ENCODE results near the gene DNAJC21. TPM values are rescaled to one million over a fixed set of nuclear protein-coding genes. Genes with fewer than 3 reads are reported as not detected.
A peak's percentile ranks its signal among the peaks of the same experiment; 100 is the strongest.

Gene DNAJC21
- total and polyA plus RNA-seq, 7 experiments from 2014 or later = 17.3 to 66.4 (median 48.6) TPM

DNA sequence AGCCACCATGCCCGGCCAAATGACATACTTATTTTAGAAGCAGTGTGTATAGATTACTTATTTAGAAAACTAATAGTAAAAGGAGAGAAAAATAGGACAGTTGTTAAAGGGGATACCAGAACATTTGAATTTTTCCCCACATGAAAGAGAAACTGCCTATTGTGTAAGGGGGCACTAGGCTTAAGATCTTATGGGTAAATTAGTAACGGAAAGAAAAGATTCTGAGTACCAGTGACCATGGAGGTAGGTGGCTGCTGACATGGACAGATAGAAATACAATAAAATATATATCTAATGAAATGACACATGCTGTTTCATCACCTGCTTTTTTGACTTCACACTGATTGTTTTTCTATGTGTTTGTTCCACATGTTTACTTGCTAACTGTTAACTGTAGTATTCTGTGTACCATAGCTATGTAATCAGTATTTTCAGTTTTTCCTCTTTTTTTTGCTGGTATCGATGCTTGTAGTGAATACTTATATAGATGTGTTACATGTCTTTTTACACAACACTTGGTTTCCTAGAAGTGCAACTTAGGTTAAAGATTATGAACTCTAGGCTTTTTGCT is 3.0 kb upstream of the DNAJC21 start:
- DNase-seq = no peak
- no peaks in the 10 kb centered on the region for H3K27me3 ChIP-seq (ENCODE audit: control insufficient read depth in 2 of 2, insufficient read depth in 2 of 2, low read length in 2 of 2)
- peak overlapping the region in 1 of 9 donors; percentile 62 for H3K27ac Mint-ChIP-seq
- no peaks in the 10 kb centered on the region for H3K27me3 Mint-ChIP-seq
- peaks cover 10 to 14% of the 10 kb centered on the region in 2 donors for H3K4me1 ChIP-seq (ENCODE audit: control insufficient read depth in 2 of 2, insufficient read depth in 2 of 2, low read length in 2 of 2)
- POLR2A ChIA-PET = no interaction called here
- no peak overlapping the region for H3K27ac ChIP-seq (ENCODE audit: low read depth, low read length)
- peaks cover 0 to 44% (median 33%) of the 10 kb centered on the region in 3 experiments for H3K36me3 ChIP-seq (ENCODE audit: control insufficient read depth in 2 of 3, insufficient read depth in 3 of 3, low read length in 3 of 3)
- intact Hi-C loops (cut with micrococcal nuclease) = loop anchor here (5.0 to 10.0 kb wide), 2 partner anchors 682 to 691 kb away; partner anchors contain the start of gene SPEF2 (in 2 of the 2)
- no peak for ATAC-seq
- no peaks in the 10 kb centered on the region for H3K9me3 ChIP-seq (ENCODE audit: control insufficient read depth in 2 of 3, low read length in 3 of 3)
- H3K4me1 Mint-ChIP-seq = peaks cover 13 to 47% (median 23%) of the 10 kb centered on the region in 7 donors
- H3K36me3 Mint-ChIP-seq = peaks cover 0 to 23% (median 14%) of the 10 kb centered on the region in 5 donors
- no peak overlapping the region for H3K4me3 ChIP-seq (ENCODE audit: low read length)
- CTCF ChIA-PET = no interaction called here
- no peaks in the 10 kb centered on the region for H3K9me3 Mint-ChIP-seq
- H3K4me3 Mint-ChIP-seq = no peak overlapping the region

GRCh38 chr5:34927785-34928184 is 1.6 kb upstream of the DNAJC21 start:
- no peak for DNase-seq
- Mint-ChIP-seq H3K36me3 (peaks cover 0 to 19% (median 10%) of the 10 kb centered on the region in 5 donors), H3K9me3 (no peaks in the 10 kb centered on the region), H3K4me3 (no peak overlapping the region), H3K27me3 (no peaks in the 10 kb centered on the region), H3K27ac (peak overlapping the region in 1 of 9 donors; percentile 9), H3K4me1 (peaks cover 16 to 49% (median 32%) of the 10 kb centered on the region in 7 donors)
- Histone ChIP-seq H3K27ac (ENCODE audit: low read depth, low read length) (no peak overlapping the region), H3K9me3 (ENCODE audit: control insufficient read depth in 2 of 3, low read length in 3 of 3) (no peaks in the 10 kb centered on the region), H3K36me3 (ENCODE audit: control insufficient read depth in 2 of 3, insufficient read depth in 3 of 3, low read length in 3 of 3) (peaks cover 0 to 33% (median 33%) of the 10 kb centered on the region in 3 experiments), H3K4me1 (ENCODE audit: control insufficient read depth in 2 of 2, insufficient read depth in 2 of 2, low read length in 2 of 2) (peaks cover 15 to 18% of the 10 kb centered on the region in 2 donors), H3K27me3 (ENCODE audit: control insufficient read depth in 2 of 2, insufficient read depth in 2 of 2, low read length in 2 of 2) (no peaks in the 10 kb centered on the region), H3K4me3 (ENCODE audit: low read length) (no peak overlapping the region)
- POLR2A ChIA-PET = interaction anchor here (3.8 kb wide), 1 partner anchor 12 kb away, joined by 91 read pairs; the partner anchor contains the start of genes BRIX1 and RAD1
- ATAC-seq = no peak
- intact Hi-C loops (cut with micrococcal nuclease) = loop anchor here (2.0 to 10.0 kb wide), 5 partner anchors 683 to 1949 kb away; partner anchors contain the start of genes NIPBL (in 2 of the 2) and SPEF2 (in 2 of the 2)
- CTCF ChIA-PET = interaction anchor here (0.7 kb wide), 1 partner anchor 1430 kb away, joined by 3 read pairs; no protein-coding TSS in a partner anchor

GRCh38 chr5:34928267-34928666 is 1.1 kb upstream of the DNAJC21 start:
- H3K9me3 Mint-ChIP-seq = no peaks in the 10 kb centered on the region
- peaks cover 16 to 47% (median 32%) of the 10 kb centered on the region in 7 donors for H3K4me1 Mint-ChIP-seq
- H3K27me3 ChIP-seq (ENCODE audit: control insufficient read depth in 2 of 2, insufficient read depth in 2 of 2, low read length in 2 of 2) = no peaks in the 10 kb centered on the region
- H3K4me3 ChIP-seq (ENCODE audit: low read length) = no peak overlapping the region
- no peak for DNase-seq
- CTCF ChIA-PET = interaction anchor here (0.7 kb wide), 1 partner anchor 135 kb away, joined by 3 read pairs; no protein-coding TSS in a partner anchor
- peaks cover 15 to 18% of the 10 kb centered on the region in 2 donors for H3K4me1 ChIP-seq (ENCODE audit: control insufficient read depth in 2 of 2, insufficient read depth in 2 of 2, low read length in 2 of 2)
- peak overlapping the region in 6 of 10 donors; percentile 88 to 97 (median 92) for H3K4me3 Mint-ChIP-seq
- no peak for ATAC-seq
- H3K9me3 ChIP-seq (ENCODE audit: control insufficient read depth in 2 of 3, low read length in 3 of 3) = no peaks in the 10 kb centered on the region
- no peak overlapping the region for H3K27ac ChIP-seq (ENCODE audit: low read depth, low read length)
- intact Hi-C loops (cut with micrococcal nuclease) = loop anchor here (2.0 to 10.0 kb wide), 5 partner anchors 683 to 1949 kb away; partner anchors contain the start of genes NIPBL (in 2 of the 2) and SPEF2 (in 2 of the 2)
- H3K36me3 ChIP-seq (ENCODE audit: control insufficient read depth in 2 of 3, insufficient read depth in 3 of 3, low read length in 3 of 3) = peaks cover 0 to 30% (median 28%) of the 10 kb centered on the region in 3 experiments
- H3K27me3 Mint-ChIP-seq = no peaks in the 10 kb centered on the region
- peak overlapping the region in 2 of 9 donors; percentile 93 for H3K27ac Mint-ChIP-seq
- POLR2A ChIA-PET = interaction anchor here (1.5 to 3.8 kb wide), 3 partner anchors 9 to 920 kb away, joined by 4 to 91 read pairs (median 5); partner anchors contain the start of genes AMACR, BRIX1 and RAD1
- H3K36me3 Mint-ChIP-seq = peaks cover 0 to 19% (median 9%) of the 10 kb centered on the region in 5 donors

DNA sequence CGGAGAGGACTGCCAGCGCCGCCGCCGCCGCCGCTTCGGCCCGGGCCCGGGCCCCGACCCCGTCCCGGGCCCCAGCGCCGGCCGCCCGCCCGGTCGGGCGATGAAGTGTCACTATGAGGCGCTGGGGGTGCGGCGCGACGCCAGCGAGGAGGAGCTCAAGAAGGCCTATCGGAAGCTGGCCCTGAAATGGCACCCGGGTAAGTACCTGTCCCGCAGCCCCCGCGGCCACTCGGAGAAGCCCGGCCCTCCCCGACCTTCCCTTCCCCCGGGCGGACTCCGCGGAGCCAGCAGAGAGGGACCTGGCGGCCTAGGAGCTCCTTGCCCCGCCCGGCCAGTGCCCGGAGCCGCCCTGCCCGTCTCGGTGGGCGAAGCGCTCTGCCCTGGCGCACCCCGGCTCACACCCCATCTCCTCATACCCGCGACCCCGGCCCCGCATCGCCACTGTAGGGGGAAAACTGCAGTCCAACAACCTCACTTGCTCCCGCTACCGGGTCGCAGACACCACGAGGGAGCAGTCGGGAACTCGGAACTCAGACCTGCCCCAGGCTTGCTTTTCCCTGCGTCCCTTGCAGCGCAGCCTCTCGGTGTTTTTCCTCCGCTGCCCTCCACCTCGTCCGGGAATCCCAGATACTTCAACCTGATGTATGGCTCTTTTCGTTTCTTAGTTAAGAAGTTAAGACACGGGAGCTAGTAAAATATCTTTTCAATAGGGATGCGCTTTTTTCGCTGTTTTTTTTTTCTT is 532 bp downstream of the DNAJC21 start:
- Histone ChIP-seq H3K27me3 (ENCODE audit: control insufficient read depth in 2 of 2, insufficient read depth in 2 of 2, low read length in 2 of 2) (no peaks in the 10 kb centered on the region), H3K9me3 (ENCODE audit: control insufficient read depth in 2 of 3, low read length in 3 of 3) (no peaks in the 10 kb centered on the region), H3K27ac (ENCODE audit: low read depth, low read length) (peak overlapping the region; percentile 93), H3K4me1 (ENCODE audit: control insufficient read depth in 2 of 2, insufficient read depth in 2 of 2, low read length in 2 of 2) (peaks cover 15 to 18% of the 10 kb centered on the region in 2 donors), H3K4me3 (ENCODE audit: low read length) (peak overlapping the region; percentile 54), H3K36me3 (ENCODE audit: control insufficient read depth in 2 of 3, insufficient read depth in 3 of 3, low read length in 3 of 3) (peaks cover 0 to 16% (median 14%) of the 10 kb centered on the region in 3 experiments)
- DNase-seq (peak; percentile 65 to 84 (median 76)), ATAC-seq (peak; percentile 74)
- no peaks in the 10 kb centered on the region for H3K27me3 Mint-ChIP-seq
- peak overlapping the region; percentile 86 to 98 (median 93) for H3K27ac Mint-ChIP-seq
- no peaks in the 10 kb centered on the region for H3K9me3 Mint-ChIP-seq
- ChIA-PET POLR2A (interaction anchor here (0.6 to 3.8 kb wide), 11 partner anchors 10 to 1312 kb away, joined by 3 to 91 read pairs (median 4); partner anchors contain the start of genes AMACR, BRIX1, NADK2 and RAD1), CTCF (interaction anchor here (0.7 to 1.6 kb wide), 3 partner anchors 13 to 1247 kb away, joined by 3 to 19 read pairs (median 3); partner anchors contain the start of genes BRIX1 and RAD1)
- peaks cover 21 to 46% (median 41%) of the 10 kb centered on the region in 7 donors for H3K4me1 Mint-ChIP-seq
- peaks cover 0 to 21% (median 11%) of the 10 kb centered on the region in 5 donors for H3K36me3 Mint-ChIP-seq
- intact Hi-C loops (cut with micrococcal nuclease) = loop anchor here (1.0 to 10.0 kb wide), 11 partner anchors 15 to 1947 kb away; partner anchors contain the start of genes BRIX1 (in 2 of the 2), LMBRD2 (in 2 of the 2), NIPBL (in 2 of the 2) and RAD1 (in 2 of the 2)
- H3K4me3 Mint-ChIP-seq = peak overlapping the region; percentile 94 to 99 (median 96)

DNA sequence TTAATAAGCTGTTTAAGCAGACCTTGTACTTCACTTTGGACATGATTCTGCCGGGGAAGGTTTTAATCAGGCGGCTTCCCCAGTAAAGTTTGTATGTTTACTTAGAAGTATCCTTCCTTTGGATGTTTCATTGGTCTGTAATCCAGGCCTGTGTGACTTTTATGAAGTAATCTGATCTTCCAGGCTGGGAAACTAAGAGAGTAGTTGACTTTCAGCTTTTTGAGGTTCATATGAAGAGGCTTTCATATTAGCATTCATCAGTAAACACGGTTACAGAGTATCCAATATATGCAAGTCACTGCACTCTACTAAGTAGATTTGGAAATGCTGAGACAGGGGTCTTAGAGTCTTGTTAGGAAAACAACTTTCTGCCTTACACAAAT is 1.1 kb downstream of the DNAJC21 start:
- peaks cover 22 to 48% (median 42%) of the 10 kb centered on the region in 7 donors for H3K4me1 Mint-ChIP-seq
- peak overlapping the region; percentile 94 to 99 (median 96) for H3K4me3 Mint-ChIP-seq
- H3K4me3 ChIP-seq (ENCODE audit: low read length) = peak overlapping the region; percentile 54
- H3K9me3 Mint-ChIP-seq = no peaks in the 10 kb centered on the region
- peaks cover 15 to 18% of the 10 kb centered on the region in 2 donors for H3K4me1 ChIP-seq (ENCODE audit: control insufficient read depth in 2 of 2, insufficient read depth in 2 of 2, low read length in 2 of 2)
- POLR2A ChIA-PET = interaction anchor here (0.6 to 3.8 kb wide), 4 partner anchors 10 to 922 kb away, joined by 3 to 91 read pairs (median 6); partner anchors contain the start of genes AMACR, BRIX1 and RAD1
- H3K36me3 Mint-ChIP-seq = peaks cover 0 to 19% (median 9%) of the 10 kb centered on the region in 5 donors
- intact Hi-C loops (cut with micrococcal nuclease) = loop anchor here in 1 of 2 donors (1.0 kb wide), 1 partner anchor 1312 kb away; no protein-coding TSS in a partner anchor
- no peaks in the 10 kb centered on the region for H3K27me3 ChIP-seq (ENCODE audit: control insufficient read depth in 2 of 2, insufficient read depth in 2 of 2, low read length in 2 of 2)
- H3K27ac ChIP-seq (ENCODE audit: low read depth, low read length) = peak overlapping the region; percentile 93
- H3K27me3 Mint-ChIP-seq = no peaks in the 10 kb centered on the region
- peak overlapping the region; percentile 85 to 98 (median 93) for H3K27ac Mint-ChIP-seq
- no peaks in the 10 kb centered on the region for H3K9me3 ChIP-seq (ENCODE audit: control insufficient read depth in 2 of 3, low read length in 3 of 3)
- CTCF ChIA-PET = interaction anchor here (0.7 to 1.6 kb wide), 2 partner anchors 14 to 1246 kb away, joined by 3 to 19 read pairs; partner anchors contain the start of genes BRIX1 and RAD1
- ATAC-seq = no peak
- DNase-seq = no peak
- H3K36me3 ChIP-seq (ENCODE audit: control insufficient read depth in 2 of 3, insufficient read depth in 3 of 3, low read length in 3 of 3) = peaks cover 0 to 12% (median 8%) of the 10 kb centered on the region in 3 experiments

All from naive thymus-derived CD4-positive, alpha-beta T cell (primary cell).